K562 (cell line): Measurements from ENCODE around the gene MINK1. TPM values are rescaled to one million over a fixed set of nuclear protein-coding genes. Genes with fewer than 3 reads are reported as not detected.
A peak's percentile ranks its signal among the peaks of the same experiment; 100 is the strongest.

Source experiments
- ILK ChIP-seq: fragments of 450-650 bp; IDR thresholded peaks from 2 replicates; pipeline ENCODE4 v1.6.1; 2016; ENCODE audit warnings: missing genetic modification characterization, low read depth, mild to moderate bottlenecking, missing compliant biosample characterization, moderate library complexity, borderline replicate concordance
- KDM5B ChIP-seq: fragments of 200-600 bp; sonication (generic); IDR thresholded peaks from 2 replicates; pipeline ENCODE4 v1.6.1; 2012; ENCODE audit warnings: low read depth, mild to moderate bottlenecking, moderate library complexity, low read length, control low read depth, inconsistent platforms; ENCODE audit not compliant: insufficient replicate concordance
- LEF1 ChIP-seq: fragments of 450-650 bp; IDR thresholded peaks from 2 replicates; pipeline ENCODE4 v1.6.1; 2016; ENCODE audit warnings: mild to moderate bottlenecking
- NR2C1 ChIP-seq, 2 experiments: fragments of 450-650 bp; IDR thresholded peaks; 2 replicates each; pipeline ENCODE4 v1.6.1; 2017; ENCODE audit warnings: mild to moderate bottlenecking in 2 of 2, antibody characterized with exemption in 1 of 2, inconsistent platforms in 1 of 2, missing compliant biosample characterization in 1 of 2, missing genetic modification characterization in 1 of 2
- OTX1 ChIP-seq: fragments of 450-650 bp; formaldehyde crosslinking; IDR thresholded peaks from 2 replicates; pipeline ENCODE4 v1.4.0; 2022; ENCODE audit warnings: mild to moderate bottlenecking
- SAFB2 ChIP-seq: fragments of 200-400 bp; formaldehyde crosslinking; IDR thresholded peaks from 2 replicates; pipeline ENCODE4 v1.6.1; 2018; ENCODE audit warnings: borderline replicate concordance, low read length, low read depth, moderate library complexity; ENCODE audit not compliant: severe bottlenecking
- SOX6 ChIP-seq: fragments of 450-650 bp; IDR thresholded peaks from 2 replicates; pipeline ENCODE4 v1.6.1; 2014; ENCODE audit warnings: mild to moderate bottlenecking
- TRIM24 ChIP-seq, 2 experiments: fragments of 450-650 bp; IDR thresholded peaks; 2 replicates each; pipeline ENCODE4 v1.6.1; 2016
- YY1 ChIP-seq, 3 experiments: IDR thresholded peaks; 2 replicates each; pipeline ENCODE4 v1.6.1; 2011; ENCODE audit warnings: low read length in 2 of 3, mild to moderate bottlenecking in 2 of 3, moderate library complexity in 2 of 3, borderline replicate concordance in 1 of 3, control low read depth in 1 of 3, low read depth in 1 of 3; ENCODE audit not compliant: insufficient read depth in 3 of 3, insufficient replicate concordance in 2 of 3, control insufficient read depth in 1 of 3, insufficient read length in 1 of 3; ENCODE audit errors: extremely low read depth in 1 of 3
- ZEB2 ChIP-seq: fragments of 450-650 bp; IDR thresholded peaks from 2 replicates; pipeline ENCODE4 v1.6.1; 2016
- ZNF347 ChIP-seq: fragments of 450-650 bp; formaldehyde crosslinking; IDR thresholded peaks from 2 replicates; pipeline ENCODE4 v1.4.0; 2020; ENCODE audit warnings: low read depth, mild to moderate bottlenecking, moderate library complexity
- ZNF551 ChIP-seq: fragments of 250-450 bp; sonication (Bioruptor Pico); IDR thresholded peaks from 2 replicates; pipeline ENCODE4 v1.5.0; 2021; ENCODE audit warnings: mild to moderate bottlenecking, moderate library complexity
- ZNF583 ChIP-seq: fragments of 250-450 bp; sonication (Bioruptor Pico); IDR thresholded peaks from 2 replicates; pipeline ENCODE4 v1.4.0; 2020
- polyA plus RNA-seq, 8 experiments: library from polyadenylated mRNA; depleted of rRNA in 4 of 8; stranded (reverse) in 5 of 8; unstranded in 3 of 8; fragments of >200 nt; fragmentation: Nextera tagmentation in 2 of 8; fragmentation: Illumina TruSeq in 1 of 8; extraction: Ambion mirVana in 2 of 8; extraction: Trizol in 1 of 8; gene quantifications; 2 replicates each; pipeline versions ENCODE4 v1.2.1 to v1.2.3, GENCODE V29; 2011 to 2014; ENCODE audit warnings: inconsistent platforms in 1 of 8, missing spikeins in 1 of 8
- total RNA-seq, 7 experiments: library from RNA; depleted of rRNA in 6 of 7; stranded (reverse); fragments of >200 nt in 6 of 7; fragmentation: Illumina TruSeq in 2 of 7; extraction: Trizol in 2 of 7; gene quantifications; 2 replicates each; pipeline versions ENCODE4 v1.2.1 to v1.2.3, GENCODE V29; 2011 to 2021; ENCODE audit warnings: low replicate concordance in 1 of 7
- TF ChIP-seq, protein P1 (sequence below): fragments of 200-800 bp; sonication (Bioruptor generic); IDR thresholded peaks from 2 replicates; pipeline ENCODE4 v1.6.1; 2016; ENCODE audit warnings: missing genetic modification characterization, missing compliant biosample characterization
- TF ChIP-seq, protein P2 (sequence below): fragments of 450-650 bp; IDR thresholded peaks from 2 replicates; pipeline ENCODE4 v1.6.1; 2016
- TF ChIP-seq, protein P3 (sequence below): fragments of 250-450 bp; sonication (Bioruptor Pico); IDR thresholded peaks from 2 replicates; pipeline ENCODE4 v1.5.0; 2021; ENCODE audit warnings: mild to moderate bottlenecking, borderline replicate concordance
- TF ChIP-seq, protein P4 (sequence below): sonication (generic); formaldehyde crosslinking; IDR thresholded peaks from 2 replicates; pipeline ENCODE4 v1.5.0; 2020; ENCODE audit warnings: missing genetic modification reagents

MINK1 gene
- total and polyA plus RNA-seq, 9 of the 15 experiments (the other 6 are each of a cell fraction or from before 2014, with no cell fraction given): 0.11 to 54.2 (median 14.9) TPM

DNA sequence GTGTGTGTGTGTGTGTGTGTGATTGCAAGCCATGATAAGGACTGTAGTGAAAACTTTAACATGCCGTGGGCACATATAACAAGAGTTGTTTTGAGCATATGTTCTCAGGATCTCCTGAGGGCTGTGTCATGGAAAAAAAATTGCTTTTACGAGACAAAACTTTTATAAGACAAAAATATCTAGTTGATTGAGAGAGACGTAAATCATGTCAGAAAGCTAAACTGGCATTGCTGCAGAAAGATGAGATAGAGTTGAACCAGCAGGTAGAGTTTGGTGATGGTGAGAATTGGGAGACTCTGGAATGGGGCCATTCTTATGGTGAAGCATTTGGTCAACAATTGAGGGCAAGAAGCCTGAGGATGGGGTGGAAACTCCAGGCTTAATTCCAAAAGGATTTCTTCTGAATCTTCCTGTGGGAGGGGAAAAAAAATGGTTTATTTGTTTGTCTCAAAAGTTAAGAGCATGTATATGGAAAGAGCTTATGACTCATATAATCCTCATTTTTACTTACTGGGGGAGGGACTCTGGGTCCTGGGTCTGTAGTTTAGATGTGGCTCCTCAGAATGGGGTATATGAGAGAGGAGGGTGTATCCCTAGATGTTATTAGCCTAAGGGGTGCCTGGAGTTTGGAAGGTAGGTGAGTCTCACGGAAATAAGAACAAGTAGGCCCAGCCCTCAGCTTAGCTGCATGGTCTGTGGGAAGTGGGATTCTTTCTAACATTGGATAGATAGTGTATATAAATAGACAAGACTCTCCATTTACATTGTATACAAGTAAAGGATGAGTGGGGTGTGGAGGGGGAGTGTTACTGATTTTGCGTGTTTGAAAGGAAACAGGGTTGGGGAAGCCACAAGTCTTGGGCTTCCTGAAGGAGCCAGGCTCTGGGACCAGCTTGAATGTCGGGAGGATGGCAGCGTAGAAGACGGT is 7.1 kb downstream of the MINK1 start (continued):
- TF ChIP-seq, protein P1, sequence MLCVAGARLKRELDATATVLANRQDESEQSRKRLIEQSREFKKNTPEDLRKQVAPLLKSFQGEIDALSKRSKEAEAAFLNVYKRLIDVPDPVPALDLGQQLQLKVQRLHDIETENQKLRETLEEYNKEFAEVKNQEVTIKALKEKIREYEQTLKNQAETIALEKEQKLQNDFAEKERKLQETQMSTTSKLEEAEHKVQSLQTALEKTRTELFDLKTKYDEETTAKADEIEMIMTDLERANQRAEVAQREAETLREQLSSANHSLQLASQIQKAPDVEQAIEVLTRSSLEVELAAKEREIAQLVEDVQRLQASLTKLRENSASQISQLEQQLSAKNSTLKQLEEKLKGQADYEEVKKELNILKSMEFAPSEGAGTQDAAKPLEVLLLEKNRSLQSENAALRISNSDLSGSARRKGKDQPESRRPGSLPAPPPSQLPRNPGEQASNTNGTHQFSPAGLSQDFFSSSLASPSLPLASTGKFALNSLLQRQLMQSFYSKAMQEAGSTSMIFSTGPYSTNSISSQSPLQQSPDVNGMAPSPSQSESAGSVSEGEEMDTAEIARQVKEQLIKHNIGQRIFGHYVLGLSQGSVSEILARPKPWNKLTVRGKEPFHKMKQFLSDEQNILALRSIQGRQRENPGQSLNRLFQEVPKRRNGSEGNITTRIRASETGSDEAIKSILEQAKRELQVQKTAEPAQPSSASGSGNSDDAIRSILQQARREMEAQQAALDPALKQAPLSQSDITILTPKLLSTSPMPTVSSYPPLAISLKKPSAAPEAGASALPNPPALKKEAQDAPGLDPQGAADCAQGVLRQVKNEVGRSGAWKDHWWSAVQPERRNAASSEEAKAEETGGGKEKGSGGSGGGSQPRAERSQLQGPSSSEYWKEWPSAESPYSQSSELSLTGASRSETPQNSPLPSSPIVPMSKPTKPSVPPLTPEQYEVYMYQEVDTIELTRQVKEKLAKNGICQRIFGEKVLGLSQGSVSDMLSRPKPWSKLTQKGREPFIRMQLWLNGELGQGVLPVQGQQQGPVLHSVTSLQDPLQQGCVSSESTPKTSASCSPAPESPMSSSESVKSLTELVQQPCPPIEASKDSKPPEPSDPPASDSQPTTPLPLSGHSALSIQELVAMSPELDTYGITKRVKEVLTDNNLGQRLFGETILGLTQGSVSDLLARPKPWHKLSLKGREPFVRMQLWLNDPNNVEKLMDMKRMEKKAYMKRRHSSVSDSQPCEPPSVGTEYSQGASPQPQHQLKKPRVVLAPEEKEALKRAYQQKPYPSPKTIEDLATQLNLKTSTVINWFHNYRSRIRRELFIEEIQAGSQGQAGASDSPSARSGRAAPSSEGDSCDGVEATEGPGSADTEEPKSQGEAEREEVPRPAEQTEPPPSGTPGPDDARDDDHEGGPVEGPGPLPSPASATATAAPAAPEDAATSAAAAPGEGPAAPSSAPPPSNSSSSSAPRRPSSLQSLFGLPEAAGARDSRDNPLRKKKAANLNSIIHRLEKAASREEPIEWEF (CRISPR knock-in tag): no peak
- TF ChIP-seq TRIM24 (IDR thresholded peaks at IDR 0.05) (no peak), ILK (tag) (no peak), OTX1 (no peak), LEF1 (no peak), YY1 (IDR thresholded peaks at IDR 0.05; ENCODE audit: borderline replicate concordance in 1 of 3, control insufficient read depth in 1 of 3, extremely low read depth in 1 of 3, insufficient read depth in 3 of 3, insufficient read length in 1 of 3, insufficient replicate concordance in 2 of 3, low read depth in 1 of 3, low read length in 2 of 3) (no peak), ZNF551 (CRISPR knock-in tag) (no peak), SOX6 (no peak), ZNF347 (no peak), ZNF583 (no peak), ZEB2 (no peak), SAFB2 (no peak), KDM5B (no peak), NR2C1 (IDR thresholded peaks at IDR 0.05) (no peak), NR2C1 (tag; IDR thresholded peaks at IDR 0.05) (no peak)
- TF ChIP-seq, protein P2, sequence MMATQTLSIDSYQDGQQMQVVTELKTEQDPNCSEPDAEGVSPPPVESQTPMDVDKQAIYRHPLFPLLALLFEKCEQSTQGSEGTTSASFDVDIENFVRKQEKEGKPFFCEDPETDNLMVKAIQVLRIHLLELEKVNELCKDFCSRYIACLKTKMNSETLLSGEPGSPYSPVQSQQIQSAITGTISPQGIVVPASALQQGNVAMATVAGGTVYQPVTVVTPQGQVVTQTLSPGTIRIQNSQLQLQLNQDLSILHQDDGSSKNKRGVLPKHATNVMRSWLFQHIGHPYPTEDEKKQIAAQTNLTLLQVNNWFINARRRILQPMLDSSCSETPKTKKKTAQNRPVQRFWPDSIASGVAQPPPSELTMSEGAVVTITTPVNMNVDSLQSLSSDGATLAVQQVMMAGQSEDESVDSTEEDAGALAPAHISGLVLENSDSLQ: peak; percentile 75
- TF ChIP-seq, protein P3, sequence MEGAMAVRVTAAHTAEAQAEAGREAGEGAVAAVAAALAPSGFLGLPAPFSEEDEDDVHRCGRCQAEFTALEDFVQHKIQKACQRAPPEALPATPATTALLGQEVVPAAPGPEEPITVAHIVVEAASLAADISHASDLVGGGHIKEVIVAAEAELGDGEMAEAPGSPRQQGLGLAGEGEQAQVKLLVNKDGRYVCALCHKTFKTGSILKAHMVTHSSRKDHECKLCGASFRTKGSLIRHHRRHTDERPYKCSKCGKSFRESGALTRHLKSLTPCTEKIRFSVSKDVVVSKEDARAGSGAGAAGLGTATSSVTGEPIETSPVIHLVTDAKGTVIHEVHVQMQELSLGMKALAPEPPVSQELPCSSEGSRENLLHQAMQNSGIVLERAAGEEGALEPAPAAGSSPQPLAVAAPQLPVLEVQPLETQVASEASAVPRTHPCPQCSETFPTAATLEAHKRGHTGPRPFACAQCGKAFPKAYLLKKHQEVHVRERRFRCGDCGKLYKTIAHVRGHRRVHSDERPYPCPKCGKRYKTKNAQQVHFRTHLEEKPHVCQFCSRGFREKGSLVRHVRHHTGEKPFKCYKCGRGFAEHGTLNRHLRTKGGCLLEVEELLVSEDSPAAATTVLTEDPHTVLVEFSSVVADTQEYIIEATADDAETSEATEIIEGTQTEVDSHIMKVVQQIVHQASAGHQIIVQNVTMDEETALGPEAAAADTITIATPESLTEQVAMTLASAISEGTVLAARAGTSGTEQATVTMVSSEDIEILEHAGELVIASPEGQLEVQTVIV (CRISPR knock-in tag): no peak
- TF ChIP-seq, protein P4, sequence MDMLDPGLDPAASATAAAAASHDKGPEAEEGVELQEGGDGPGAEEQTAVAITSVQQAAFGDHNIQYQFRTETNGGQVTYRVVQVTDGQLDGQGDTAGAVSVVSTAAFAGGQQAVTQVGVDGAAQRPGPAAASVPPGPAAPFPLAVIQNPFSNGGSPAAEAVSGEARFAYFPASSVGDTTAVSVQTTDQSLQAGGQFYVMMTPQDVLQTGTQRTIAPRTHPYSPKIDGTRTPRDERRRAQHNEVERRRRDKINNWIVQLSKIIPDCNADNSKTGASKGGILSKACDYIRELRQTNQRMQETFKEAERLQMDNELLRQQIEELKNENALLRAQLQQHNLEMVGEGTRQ (CRISPR knock-in tag): no peak
